OCI-LY3 (cell line): Measurements from ENCODE around the gene GALNT1.

Source experiments
- H2AFZ ChIP-seq: fragments of 200-600, 300-600 bp; shearing (Covaris generic); 2 replicates; pipeline ENCODE4 v1.6.0; 2014; ENCODE audit warnings: antibody characterized with exemption, low read depth, low read length
- H3K27ac ChIP-seq: fragments of 200-600, 300-600 bp; sonication (generic); 2 replicates; pipeline ENCODE4 v1.5.1; 2014; ENCODE audit warnings: mild to moderate bottlenecking, low read length, moderate library complexity, mixed read lengths
- H3K27me3 ChIP-seq: fragments of 200-600, 300-600 bp; sonication (generic); 2 replicates; pipeline ENCODE4 v1.6.1; 2014; ENCODE audit warnings: low read depth, low read length, mixed read lengths
- H3K36me3 ChIP-seq: fragments of 200-600, 300-600 bp; sonication (generic); replicated peaks from 2 replicates; pipeline ENCODE3; 2014; ENCODE audit warnings: low read depth, low read length, mixed read lengths
- H3K4me1 ChIP-seq: fragments of 300-600, 200-600 bp; sonication (generic); 2 replicates; pipeline ENCODE4 v1.6.1; 2014; ENCODE audit warnings: low read length, mixed read lengths
- H3K4me2 ChIP-seq: fragments of 200-600, 300-600 bp; sonication (generic); 2 replicates; pipeline ENCODE4 v1.6.1; 2014; ENCODE audit warnings: low read length, mixed read lengths
- H3K4me3 ChIP-seq: fragments of 300-600, 200-600 bp; sonication (generic); 2 replicates; pipeline ENCODE4 v1.5.1; 2014; ENCODE audit warnings: antibody characterized with exemption, mild to moderate bottlenecking, low read length, moderate library complexity
- H3K79me2 ChIP-seq: fragments of 300-600, 200-600 bp; shearing (Covaris generic); 2 replicates; pipeline ENCODE4 v1.6.1; 2014; ENCODE audit warnings: mild to moderate bottlenecking, low read length, mixed read lengths
- H3K9ac ChIP-seq: fragments of 300-600, 200-600 bp; shearing (Covaris generic); 2 replicates; pipeline ENCODE4 v1.6.0; 2014; ENCODE audit warnings: mild to moderate bottlenecking, low read length, moderate library complexity
- H3K9me3 ChIP-seq: fragments of 200-600, 300-600 bp; shearing (Covaris generic); 2 replicates; pipeline ENCODE4 v1.6.1; 2014; ENCODE audit warnings: low read length, mixed read lengths; ENCODE audit not compliant: insufficient read depth
- H4K20me1 ChIP-seq: fragments of 200-600, 300-600 bp; sonication (generic); 2 replicates; pipeline ENCODE4 v1.6.1; 2016; ENCODE audit warnings: low read length, mixed read lengths; ENCODE audit not compliant: insufficient read depth
- CTCF ChIP-seq: fragments of 200-600, 300-600 bp; sonication (generic); IDR thresholded peaks from 2 replicates; pipeline ENCODE4 v1.5.1; 2014; ENCODE audit warnings: antibody characterized with exemption, low read length, low read depth
- EZH2phosphoT487 ChIP-seq: fragments of 200-600 bp; shearing (Covaris generic); IDR thresholded peaks from 2 replicates; pipeline ENCODE4 v1.6.1; 2018; ENCODE audit warnings: antibody characterized with exemption, mixed run types, low read depth

Gene GALNT1

GRCh38 chr18:35713545-35713944 is 132.0 kb downstream of the GALNT1 start:
- H3K27ac ChIP-seq: no peak overlapping the region
- no peaks in the 10 kb centered on the region for H3K27me3 ChIP-seq
- no peak overlapping the region for H3K4me2 ChIP-seq

GRCh38 chr18:35714539-35714938 is 133.0 kb downstream of the GALNT1 start:
- peaks cover 16% of the 10 kb centered on the region for H3K36me3 ChIP-seq
- no peak overlapping the region for H3K4me3 ChIP-seq
- H3K79me2 ChIP-seq: no peaks in the 10 kb centered on the region
- H3K9me3 ChIP-seq: 0 out of 2 replicates have a peak, but pooled peaks cover 10% of the 10 kb centered on the region
- H3K27me3 ChIP-seq: no peaks in the 10 kb centered on the region
- no peaks in the 10 kb centered on the region for H4K20me1 ChIP-seq
- H3K9ac ChIP-seq: no peak overlapping the region
- no peak overlapping the region for H2AFZ ChIP-seq
- TF ChIP-seq EZH2phosphoT487: no peak
- TF ChIP-seq CTCF: no peak
- H3K4me1 ChIP-seq: no peaks in the 10 kb centered on the region
- H3K27ac ChIP-seq: no peak overlapping the region
- no peak overlapping the region for H3K4me2 ChIP-seq

More at GRCh38 chr18:35713545-35713944, 132.0 kb downstream of the GALNT1 start:
- Histone ChIP-seq H3K9ac (no peak overlapping the region), H3K4me3 (no peak overlapping the region), H3K4me1 (no peaks in the 10 kb centered on the region), H4K20me1 (no peaks in the 10 kb centered on the region), H3K79me2 (no peaks in the 10 kb centered on the region), H2AFZ (no peak overlapping the region), H3K9me3 (0 out of 2 replicates have a peak, but pooled peaks cover 4% of the 10 kb centered on the region), H3K36me3 (peaks cover 16% of the 10 kb centered on the region)
- no peak for TF ChIP-seq EZH2phosphoT487
- no peak for TF ChIP-seq CTCF

GRCh38 chr18:35715139-35715538 is 133.6 kb downstream of the GALNT1 start:
- H3K27ac ChIP-seq: no peak overlapping the region
- H2AFZ ChIP-seq: no peak overlapping the region
- no peaks in the 10 kb centered on the region for H3K27me3 ChIP-seq
- no peaks in the 10 kb centered on the region for H4K20me1 ChIP-seq
- no peaks in the 10 kb centered on the region for H3K79me2 ChIP-seq
- H3K36me3 ChIP-seq: peaks cover 16% of the 10 kb centered on the region
- H3K4me1 ChIP-seq: no peaks in the 10 kb centered on the region
- 0 out of 2 replicates have a peak, but pooled peaks cover 10% of the 10 kb centered on the region for H3K9me3 ChIP-seq
- H3K4me3 ChIP-seq: no peak overlapping the region
- no peak for TF ChIP-seq EZH2phosphoT487
- TF ChIP-seq CTCF: no peak
- no peak overlapping the region for H3K9ac ChIP-seq
- no peak overlapping the region for H3K4me2 ChIP-seq

- Histone ChIP-seq H3K27me3 (no peaks in the 10 kb centered on the region), H4K20me1 (no peaks in the 10 kb centered on the region), H3K36me3 (peaks cover 16% of the 10 kb centered on the region), H2AFZ (no peak overlapping the region), H3K9me3 (0 out of 2 replicates have a peak, but pooled peaks cover 10% of the 10 kb centered on the region), H3K9ac (no peak overlapping the region), H3K79me2 (no peaks in the 10 kb centered on the region), H3K4me3 (no peak overlapping the region), H3K4me2 (no peak overlapping the region), H3K4me1 (no peaks in the 10 kb centered on the region), H3K27ac (no peak overlapping the region)
- TF ChIP-seq CTCF: no peak
- no peak for TF ChIP-seq EZH2phosphoT487
These were observed 134.8 kb downstream of the GALNT1 start for GRCh38 chr18:35716169-35716831.
